Neural progenitor cell (in vitro differentiated cells): Measurements from ENCODE around the gene RBFOX1.

Source experiments
- EZH2 ChIP-seq: fragments of 200-600 bp; sonication (generic); IDR thresholded peaks from 2 replicates; pipeline ENCODE4 v1.6.1; 2017; ENCODE audit warnings: antibody characterized with exemption, mild to moderate bottlenecking, moderate library complexity
- EZH2phosphoT487 ChIP-seq: fragments of 200-600 bp; sonication (generic); IDR thresholded peaks from 2 replicates; pipeline ENCODE4 v1.6.1; 2017; ENCODE audit warnings: antibody characterized with exemption
- TF ChIP-seq, protein P1 (sequence below): fragments of 200-600 bp; sonication (generic); IDR thresholded peaks from 2 replicates; pipeline ENCODE4 v1.5.1; 2017; ENCODE audit warnings: antibody characterized with exemption, mild to moderate bottlenecking

DNA sequence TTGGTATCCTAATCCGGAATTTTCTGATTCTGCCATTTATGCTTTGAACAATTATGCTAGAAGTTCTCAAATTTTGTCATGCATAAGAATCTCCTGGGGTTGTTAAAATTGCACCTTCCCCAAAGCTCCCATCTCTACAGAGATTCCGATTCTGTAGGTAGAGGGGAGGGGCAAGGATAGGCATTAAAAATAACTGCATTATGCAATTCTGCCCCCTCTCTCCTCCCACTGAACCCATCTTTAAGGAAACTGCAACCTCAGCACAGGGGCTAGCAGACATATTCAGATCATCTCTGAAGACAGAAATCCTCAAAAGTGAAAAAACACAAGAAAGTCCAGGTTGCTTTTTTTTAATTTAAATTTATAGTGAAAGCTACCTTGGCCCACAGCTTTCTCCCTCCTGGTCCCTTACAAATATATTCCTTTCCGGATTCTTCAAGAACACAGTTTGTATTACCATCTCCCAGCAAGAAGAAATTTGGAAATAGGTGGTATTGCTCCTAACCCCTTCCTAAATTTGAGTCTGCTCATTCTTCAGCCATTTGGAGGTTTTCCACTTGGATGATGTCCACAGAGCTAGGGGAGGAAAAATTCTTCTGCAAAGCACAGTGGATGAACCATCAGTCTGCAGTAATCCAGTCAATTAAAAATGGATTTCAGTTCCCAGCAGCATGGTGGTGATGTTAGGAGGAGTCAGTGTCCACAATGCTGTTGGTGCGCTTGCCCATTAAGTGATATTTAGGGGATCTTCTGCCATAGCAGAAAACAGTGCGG, 67.7 kb downstream of the RBFOX1 start:
- TF ChIP-seq, protein P1, sequence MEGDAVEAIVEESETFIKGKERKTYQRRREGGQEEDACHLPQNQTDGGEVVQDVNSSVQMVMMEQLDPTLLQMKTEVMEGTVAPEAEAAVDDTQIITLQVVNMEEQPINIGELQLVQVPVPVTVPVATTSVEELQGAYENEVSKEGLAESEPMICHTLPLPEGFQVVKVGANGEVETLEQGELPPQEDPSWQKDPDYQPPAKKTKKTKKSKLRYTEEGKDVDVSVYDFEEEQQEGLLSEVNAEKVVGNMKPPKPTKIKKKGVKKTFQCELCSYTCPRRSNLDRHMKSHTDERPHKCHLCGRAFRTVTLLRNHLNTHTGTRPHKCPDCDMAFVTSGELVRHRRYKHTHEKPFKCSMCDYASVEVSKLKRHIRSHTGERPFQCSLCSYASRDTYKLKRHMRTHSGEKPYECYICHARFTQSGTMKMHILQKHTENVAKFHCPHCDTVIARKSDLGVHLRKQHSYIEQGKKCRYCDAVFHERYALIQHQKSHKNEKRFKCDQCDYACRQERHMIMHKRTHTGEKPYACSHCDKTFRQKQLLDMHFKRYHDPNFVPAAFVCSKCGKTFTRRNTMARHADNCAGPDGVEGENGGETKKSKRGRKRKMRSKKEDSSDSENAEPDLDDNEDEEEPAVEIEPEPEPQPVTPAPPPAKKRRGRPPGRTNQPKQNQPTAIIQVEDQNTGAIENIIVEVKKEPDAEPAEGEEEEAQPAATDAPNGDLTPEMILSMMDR = no peak
- TF ChIP-seq EZH2phosphoT487 = no peak
- TF ChIP-seq EZH2 = no peak
